ENCODE measurements around the gene STXBP2.

DNA sequence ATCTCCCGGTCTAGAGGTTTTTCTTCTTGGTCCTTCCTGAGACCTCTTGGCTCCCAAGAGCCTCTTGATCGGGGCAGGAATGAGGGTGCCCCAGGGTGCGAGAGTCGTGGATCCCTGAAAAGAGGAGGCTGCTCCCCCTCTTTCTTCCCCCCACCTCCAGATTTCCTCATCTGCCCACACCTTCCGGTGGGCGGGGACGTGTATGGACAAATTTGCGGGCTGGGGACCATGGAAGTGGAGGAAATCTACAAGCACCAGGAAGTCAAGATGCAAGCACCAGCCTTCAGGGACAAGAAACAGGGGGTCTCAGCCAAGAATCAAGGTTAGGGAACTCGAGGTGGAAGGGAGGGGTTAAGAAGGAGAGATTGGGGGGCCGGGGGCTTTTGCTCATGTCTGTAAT, 39.9 kb downstream of the STXBP2 start, which contains the start of gene MCEMP1:
- TF ChIP-seq GATA3 (IDR thresholded peaks at IDR 0.05; ENCODE audit: low read depth, low read length) (no peak), GATA2 (IDR thresholded peaks at IDR 0.05; ENCODE audit: low read depth, low read length) (no peak)

All from SH-SY5Y (cell line).